ENCODE results near the gene MB.

GRCh38 chr22:35631597-35631996 lies 14.5 kb upstream of the MB start:
- peak; percentile 37 to 59 (median 54) for TF ChIP-seq CTCF (IDR thresholded peaks at IDR 0.05)
- no peak for TF ChIP-seq POLR2A (IDR thresholded peaks at IDR 0.05)
